Endodermal cell (in vitro differentiated cells): Measurements from ENCODE around the gene RINL. TPM values are rescaled to one million over a fixed set of nuclear protein-coding genes. Genes with fewer than 3 reads are reported as not detected.

Source experiments
- DNase-seq: peaks from one replicate; pipeline ENCODE4 v3.0.0-alpha.2; 2017
- H3K27ac ChIP-seq: 2 replicates; pipeline ENCODE4 v1.5.1; 2013; ENCODE audit warnings: mild to moderate bottlenecking, low read depth, low read length, moderate library complexity
- H3K27me3 ChIP-seq: 2 replicates; pipeline ENCODE4 v1.6.1; 2013; ENCODE audit warnings: mild to moderate bottlenecking, low read length, moderate library complexity; ENCODE audit not compliant: insufficient read depth, control insufficient read depth, poor library complexity, severe bottlenecking
- H3K36me3 ChIP-seq: 2 replicates; pipeline ENCODE4 v1.7.0; 2013; ENCODE audit warnings: mild to moderate bottlenecking, low read length, moderate library complexity; ENCODE audit not compliant: control insufficient read depth, insufficient read depth
- H3K4me1 ChIP-seq: one replicate; pipeline ENCODE4 v1.7.0; 2013; ENCODE audit warnings: low read length; ENCODE audit not compliant: control insufficient read depth, insufficient read depth
- H3K4me3 ChIP-seq: 2 replicates; pipeline ENCODE4 v1.5.1; 2013; ENCODE audit warnings: mild to moderate bottlenecking, low read length, moderate library complexity
- H3K9ac ChIP-seq: 2 replicates; pipeline ENCODE4 v1.6.1; 2013; ENCODE audit warnings: mild to moderate bottlenecking, low read length, moderate library complexity; ENCODE audit not compliant: poor library complexity, severe bottlenecking; ENCODE audit errors: extremely low read depth
- H3K9me3 ChIP-seq: 2 replicates; pipeline ENCODE4 v1.6.1; 2013; ENCODE audit warnings: mild to moderate bottlenecking, low read length, moderate library complexity; ENCODE audit not compliant: control insufficient read depth
- H3K27ac Mint-ChIP-seq: 2 replicates; pipeline ENCODE4 v1.8.0; 2020; ENCODE audit warnings: mixed read lengths
- H3K27me3 Mint-ChIP-seq: 2 replicates; pipeline ENCODE4 v1.8.0; 2021; ENCODE audit warnings: mild to moderate bottlenecking, mixed read lengths; ENCODE audit not compliant: insufficient read depth
- H3K36me3 Mint-ChIP-seq: 2 replicates; pipeline ENCODE4 v1.8.0; 2020; ENCODE audit warnings: low read depth, mixed read lengths
- H3K4me1 Mint-ChIP-seq: 2 replicates; pipeline ENCODE4 v1.8.0; 2020; ENCODE audit warnings: mixed read lengths
- H3K4me3 Mint-ChIP-seq: 2 replicates; pipeline ENCODE4 v1.8.0; 2020; ENCODE audit warnings: mild to moderate bottlenecking, moderate library complexity, mixed read lengths
- H3K9me3 Mint-ChIP-seq: 2 replicates; pipeline ENCODE4 v1.8.0; 2020; ENCODE audit warnings: mild to moderate bottlenecking, mixed read lengths
- WGBS, 2 experiments: methylation state at CpG; one replicate each; pipeline versions ENCODE4 v1.1.5 to v1.1.7; 2013; ENCODE audit warnings: missing lambda C conversion rate in 2 of 2, mixed read lengths in 1 of 2; ENCODE audit not compliant: insufficient coverage in 1 of 2, insufficient read length in 1 of 2; 5-methylcytosine and 5-hydroxymethylcytosine counted together
- total RNA-seq, 2 donors: library from RNA; stranded (reverse); fragmentation: NEBNext Ultra II Directional in 1 of 2; extraction: Animal tissue kit (Norgen Biotek cat#: 25700) in 1 of 2; gene quantifications; 2 replicates in 1 of 2; 3 replicates in 1 of 2; pipeline ENCODE4 v1.2.1, GENCODE V29; 2021
- TF ChIP-seq, protein P1 (sequence below): fragments of 200-600 bp; sonication (generic); conservative IDR thresholded peaks from 2 replicates; pipeline ENCODE4 v1.5.0; 2021; ENCODE audit warnings: antibody characterized with exemption, mild to moderate bottlenecking

Gene RINL
- total RNA-seq, 2 donors from 2014 or later, result 4.8 to 6.7 TPM

- H3K4me3 Mint-ChIP-seq, result no peak overlapping the region
- Histone ChIP-seq H3K9me3 (no peaks in the 10 kb centered on the region), H3K4me1 (peaks cover 8% of the 10 kb centered on the region), H3K27ac (no peak overlapping the region), H3K36me3 (peaks cover 81% of the 10 kb centered on the region), H3K9ac (no peak overlapping the region), H3K27me3 (no peaks in the 10 kb centered on the region), H3K4me3 (no peak overlapping the region)
- H3K9me3 Mint-ChIP-seq, result no peaks in the 10 kb centered on the region
- H3K4me1 Mint-ChIP-seq, result peaks cover 17% of the 10 kb centered on the region
- peaks cover 83% of the 10 kb centered on the region for H3K36me3 Mint-ChIP-seq
- peak overlapping the region; percentile 62 for H3K27ac Mint-ChIP-seq
- 94 to 98% methylated on average over 11 to 14 of the region's 14 CpGs for WGBS, 2 experiments
- no peaks in the 10 kb centered on the region for H3K27me3 Mint-ChIP-seq
- TF ChIP-seq, protein P1, sequence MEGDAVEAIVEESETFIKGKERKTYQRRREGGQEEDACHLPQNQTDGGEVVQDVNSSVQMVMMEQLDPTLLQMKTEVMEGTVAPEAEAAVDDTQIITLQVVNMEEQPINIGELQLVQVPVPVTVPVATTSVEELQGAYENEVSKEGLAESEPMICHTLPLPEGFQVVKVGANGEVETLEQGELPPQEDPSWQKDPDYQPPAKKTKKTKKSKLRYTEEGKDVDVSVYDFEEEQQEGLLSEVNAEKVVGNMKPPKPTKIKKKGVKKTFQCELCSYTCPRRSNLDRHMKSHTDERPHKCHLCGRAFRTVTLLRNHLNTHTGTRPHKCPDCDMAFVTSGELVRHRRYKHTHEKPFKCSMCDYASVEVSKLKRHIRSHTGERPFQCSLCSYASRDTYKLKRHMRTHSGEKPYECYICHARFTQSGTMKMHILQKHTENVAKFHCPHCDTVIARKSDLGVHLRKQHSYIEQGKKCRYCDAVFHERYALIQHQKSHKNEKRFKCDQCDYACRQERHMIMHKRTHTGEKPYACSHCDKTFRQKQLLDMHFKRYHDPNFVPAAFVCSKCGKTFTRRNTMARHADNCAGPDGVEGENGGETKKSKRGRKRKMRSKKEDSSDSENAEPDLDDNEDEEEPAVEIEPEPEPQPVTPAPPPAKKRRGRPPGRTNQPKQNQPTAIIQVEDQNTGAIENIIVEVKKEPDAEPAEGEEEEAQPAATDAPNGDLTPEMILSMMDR, result no peak
- DNase-seq, result no peak
Observed at GRCh38 chr19:38845374-38846024, 32.6 kb downstream of the RINL start.

DNA sequence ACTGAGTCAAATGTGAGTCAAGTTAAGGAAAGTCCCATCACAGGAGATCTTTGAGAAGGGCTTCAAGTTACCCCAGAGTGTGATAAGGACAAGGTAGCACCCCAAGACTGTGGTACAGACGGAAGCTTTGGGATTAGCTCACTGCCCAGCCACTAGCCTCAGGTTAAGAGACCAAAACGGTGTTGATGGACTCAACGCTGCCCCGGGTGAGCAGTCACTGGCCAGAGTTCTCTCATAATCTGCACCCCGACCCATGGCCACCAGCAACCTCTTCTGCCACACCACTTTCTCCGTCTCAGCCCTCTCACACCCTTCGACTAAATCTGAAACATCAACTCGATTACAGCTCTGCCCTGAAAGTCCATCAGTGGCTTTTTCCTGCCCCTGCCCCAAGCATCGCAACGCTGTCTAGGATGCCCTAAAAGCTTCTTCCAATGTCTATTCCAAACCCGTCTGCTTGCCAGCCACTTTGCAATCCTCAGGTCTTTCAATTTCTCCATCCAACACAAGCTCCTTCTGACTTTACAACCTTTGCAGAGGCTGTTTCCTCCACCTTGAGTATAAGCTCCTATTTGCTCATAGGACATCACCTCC lies 33.9 kb downstream of the RINL start:
- no peak overlapping the region for H3K4me3 ChIP-seq
- no peak for DNase-seq
- H3K27ac Mint-ChIP-seq, result no peak overlapping the region
- peaks cover 93% of the 10 kb centered on the region for H3K36me3 ChIP-seq
- H3K4me3 Mint-ChIP-seq, result no peak overlapping the region
- peaks cover 8% of the 10 kb centered on the region for H3K4me1 ChIP-seq
- H3K9me3 Mint-ChIP-seq, result no peaks in the 10 kb centered on the region
- TF ChIP-seq, protein P1, result no peak
- H3K4me1 Mint-ChIP-seq, result peaks cover 17% of the 10 kb centered on the region
- peaks cover 94% of the 10 kb centered on the region for H3K36me3 Mint-ChIP-seq
- no peak overlapping the region for H3K27ac ChIP-seq
- no peak overlapping the region for H3K9ac ChIP-seq
- no peaks in the 10 kb centered on the region for H3K27me3 ChIP-seq
- 97 to 99% methylated on average over 11 of the region's 11 CpGs for WGBS, 2 experiments
- H3K27me3 Mint-ChIP-seq, result no peaks in the 10 kb centered on the region
- no peaks in the 10 kb centered on the region for H3K9me3 ChIP-seq

GRCh38 chr19:38843175-38843758 lies 34.8 kb downstream of the RINL start:
- H3K36me3 ChIP-seq, result peaks cover 96% of the 10 kb centered on the region
- 96 to 98% methylated on average over 5 to 9 of the region's 9 CpGs for WGBS, 2 experiments
- Mint-ChIP-seq H3K9me3 (no peaks in the 10 kb centered on the region), H3K27me3 (no peaks in the 10 kb centered on the region), H3K36me3 (peaks cover 94% of the 10 kb centered on the region), H3K4me1 (peaks cover 10% of the 10 kb centered on the region), H3K4me3 (no peak overlapping the region), H3K27ac (peak overlapping the region; percentile 56)
- TF ChIP-seq, protein P1, result no peak
- H3K27me3 ChIP-seq, result no peaks in the 10 kb centered on the region
- no peaks in the 10 kb centered on the region for H3K9me3 ChIP-seq
- no peak overlapping the region for H3K9ac ChIP-seq
- H3K4me1 ChIP-seq, result peaks cover 8% of the 10 kb centered on the region
- DNase-seq, result no peak
- no peak overlapping the region for H3K27ac ChIP-seq
- H3K4me3 ChIP-seq, result no peak overlapping the region
